Left lung (tissue), 14 donors: ENCODE results near the gene FAM89B. TPM values are rescaled to one million over a fixed set of nuclear protein-coding genes. Genes with fewer than 3 reads are reported as not detected.
"Not testable (repeated sequence)": the region's sequence is repeated elsewhere in the genome, so short reads cannot be mapped to it uniquely, and the experiment has no call there.

ENCODE experiments used
- ATAC-seq: fragments of 200-7000 bp; cut with Tn5 transposase; one replicate; pipeline ENCODE4 v1.9.1; 2020; ENCODE audit warnings: moderate library complexity
- DNase-seq, 4 donors: peaks; one replicate each; pipeline ENCODE4 v3.0.0-alpha.2; 2013 to 2020
- H3K27ac ChIP-seq, 2 donors: fragments of 200-600 bp; sonication (generic) in 1 of 2; one replicate each; pipeline versions ENCODE4 v1.5.0 to v1.8.0; 2020 to 2021
- H3K27me3 ChIP-seq, 2 donors: fragments of 200-600 bp; sonication (generic) in 1 of 2; one replicate each; pipeline versions ENCODE4 v1.5.0 to v1.8.0; 2020 to 2021
- H3K36me3 ChIP-seq, 2 donors: fragments of 200-600 bp; sonication (generic) in 1 of 2; one replicate each; pipeline versions ENCODE4 v1.5.0 to v1.8.0; 2020 to 2021
- H3K4me1 ChIP-seq, 2 donors: fragments of 200-600 bp; one replicate each; pipeline ENCODE4 v1.8.0; 2021
- H3K4me3 ChIP-seq, 2 donors: fragments of 200-600 bp; sonication (generic) in 1 of 2; one replicate each; pipeline versions ENCODE4 v1.5.0 to v1.8.0; 2020 to 2021; ENCODE audit warnings: mild to moderate bottlenecking in 1 of 2
- H3K9me3 ChIP-seq, 2 donors: fragments of 200-600 bp; sonication (generic) in 1 of 2; one replicate each; pipeline versions ENCODE4 v1.5.0 to v1.8.0; 2020 to 2021
- intact Hi-C, 2 donors: fragments of 100-400 bp; cut with DNase I; formaldehyde crosslinking; loops; one replicate each; pipeline versions ENCODE4 v1.11.2 to v1.14.2; 2022
- long read RNA-seq, 12 donors: library from polyadenylated mRNA in 2 of 12; unstranded in 2 of 12; transcript quantifications; one replicate each; pipeline ENCODE4 v2.0.0 and lab custom pipeline, GENCODE V29; 2019 to 2026
- polyA plus RNA-seq, 6 donors: library from polyadenylated mRNA; unstranded; fragments of 120-200 nt; gene quantifications; one replicate each; pipeline ENCODE4 v1.2.1, GENCODE V29; 2013; ENCODE audit not compliant: insufficient read length in 6 of 6
- total RNA-seq, 2 donors: library from RNA; stranded (reverse); fragmentation: NEBNext Ultra II Directional; extraction: Animal tissue kit (Norgen Biotek cat#: 25700); gene quantifications; one replicate each; pipeline ENCODE4 v1.2.1, GENCODE V29; 2021
- TF ChIP-seq, protein P1 (sequence below), 2 donors: fragments of 200-600 bp; sonication (generic) in 1 of 2; IDR thresholded peaks; one replicate each; pipeline versions ENCODE4 v1.5.0 to v1.8.0; 2021; ENCODE audit warnings: antibody characterized with exemption in 2 of 2
- donor health status: DM: no; HTN: yes; CAD: no.
- donor health status: DM: no; HTN: no; CAD: no.

Gene FAM89B
- total RNA-seq (10 to 100 TPM; 47.1 to 57.5 TPM), polyA plus RNA-seq (10 to 100 TPM; 20.7 to 35.7 (median 31.8) TPM)
- long read RNA-seq, donor 1, transcript FAM89B-201 (2 exons, 1,409 nt), result minor isoform, 7 of 92 reads
- long read RNA-seq, donor 1, transcript FAM89B-202 (2 exons, 1,337 nt), result minor isoform, 24 of 92 reads
- long read RNA-seq, donor 1, transcript FAM89B-203 (2 exons, 1,263 nt), result major isoform, 37 of 92 reads
- long read RNA-seq, donor 1, partial matches to known transcripts, result 24 of 92 reads
- long read RNA-seq, donor 1, other reads (novel, unspliced or antisense), result 0 of 92 reads
- long read RNA-seq, donor 2, transcript FAM89B-202 (2 exons, 1,337 nt), result minor isoform, 11 of 27 reads
- long read RNA-seq, donor 2, transcript FAM89B-203 (2 exons, 1,263 nt), result major isoform, 15 of 27 reads
- long read RNA-seq, donor 2, partial matches to known transcripts, result 0 of 27 reads
- long read RNA-seq, donor 2, other reads (novel, unspliced or antisense), result 0 of 27 reads
- long read RNA-seq, donor 3, transcript FAM89B-203 (2 exons, 1,263 nt), result major isoform, 31 of 52 reads
- long read RNA-seq, donor 3, transcript FAM89B-202 (2 exons, 1,337 nt), result minor isoform, 19 of 52 reads
- long read RNA-seq, donor 3, partial matches to known transcripts, result 0 of 52 reads
- long read RNA-seq, donor 3, other reads (novel, unspliced or antisense), result 0 of 52 reads
- long read RNA-seq, donor 4, transcript FAM89B-203 (2 exons, 1,263 nt), result major isoform, 7 of 13 reads
- long read RNA-seq, donor 4, partial matches to known transcripts, result 0 of 13 reads
- long read RNA-seq, donor 4, other reads (novel, unspliced or antisense), result 2 of 13 reads
- long read RNA-seq, donor 5, transcript FAM89B-203 (2 exons, 1,263 nt), result major isoform, 33 of 58 reads
- long read RNA-seq, donor 5, transcript FAM89B-202 (2 exons, 1,337 nt), result minor isoform, 22 of 58 reads
- long read RNA-seq, donor 5, partial matches to known transcripts, result 0 of 58 reads
- long read RNA-seq, donor 5, other reads (novel, unspliced or antisense), result 0 of 58 reads
- long read RNA-seq, donor 6, transcript FAM89B-202 (2 exons, 1,337 nt), result minor isoform, 24 of 90 reads
- long read RNA-seq, donor 6, transcript FAM89B-203 (2 exons, 1,263 nt), result major isoform, 36 of 90 reads
- long read RNA-seq, donor 6, transcript FAM89B-201 (2 exons, 1,409 nt), result minor isoform, 8 of 90 reads
- long read RNA-seq, donor 6, partial matches to known transcripts, result 22 of 90 reads
- long read RNA-seq, donor 6, other reads (novel, unspliced or antisense), result 0 of 90 reads
- long read RNA-seq, donor 7, transcript FAM89B-202 (2 exons, 1,337 nt), result minor isoform, 20 of 51 reads
- long read RNA-seq, donor 7, transcript FAM89B-203 (2 exons, 1,263 nt), result major isoform, 30 of 51 reads
- long read RNA-seq, donor 7, partial matches to known transcripts, result 0 of 51 reads
- long read RNA-seq, donor 7, other reads (novel, unspliced or antisense), result 0 of 51 reads
- long read RNA-seq, donor 8, transcript FAM89B-201 (2 exons, 1,409 nt), result minor isoform, 5 of 52 reads
- long read RNA-seq, donor 8, transcript FAM89B-202 (2 exons, 1,337 nt), result minor isoform, 15 of 52 reads
- long read RNA-seq, donor 8, transcript FAM89B-203 (2 exons, 1,263 nt), result major isoform, 32 of 52 reads
- long read RNA-seq, donor 8, partial matches to known transcripts, result 0 of 52 reads
- long read RNA-seq, donor 8, other reads (novel, unspliced or antisense), result 0 of 52 reads
- long read RNA-seq, donor 9, result 0 reads
- long read RNA-seq, donor 10, transcript FAM89B-203 (2 exons, 1,263 nt), result major isoform, 13 of 23 reads
- long read RNA-seq, donor 10, partial matches to known transcripts, result 0 of 23 reads
- long read RNA-seq, donor 10, other reads (novel, unspliced or antisense), result 4 of 23 reads
- long read RNA-seq, donor 11, transcript FAM89B-203 (2 exons, 1,263 nt), result major isoform, 33 of 59 reads
- long read RNA-seq, donor 11, transcript FAM89B-202 (2 exons, 1,337 nt), result minor isoform, 24 of 59 reads
- long read RNA-seq, donor 11, partial matches to known transcripts, result 0 of 59 reads
- long read RNA-seq, donor 11, other reads (novel, unspliced or antisense), result 0 of 59 reads
- long read RNA-seq, donor 12, transcript FAM89B-203 (2 exons, 1,263 nt), result major isoform, 29 of 61 reads
- long read RNA-seq, donor 12, transcript FAM89B-202 (2 exons, 1,337 nt), result minor isoform, 17 of 61 reads
- long read RNA-seq, donor 12, partial matches to known transcripts, result 12 of 61 reads
- long read RNA-seq, donor 12, other reads (novel, unspliced or antisense), result 0 of 61 reads

DNA sequence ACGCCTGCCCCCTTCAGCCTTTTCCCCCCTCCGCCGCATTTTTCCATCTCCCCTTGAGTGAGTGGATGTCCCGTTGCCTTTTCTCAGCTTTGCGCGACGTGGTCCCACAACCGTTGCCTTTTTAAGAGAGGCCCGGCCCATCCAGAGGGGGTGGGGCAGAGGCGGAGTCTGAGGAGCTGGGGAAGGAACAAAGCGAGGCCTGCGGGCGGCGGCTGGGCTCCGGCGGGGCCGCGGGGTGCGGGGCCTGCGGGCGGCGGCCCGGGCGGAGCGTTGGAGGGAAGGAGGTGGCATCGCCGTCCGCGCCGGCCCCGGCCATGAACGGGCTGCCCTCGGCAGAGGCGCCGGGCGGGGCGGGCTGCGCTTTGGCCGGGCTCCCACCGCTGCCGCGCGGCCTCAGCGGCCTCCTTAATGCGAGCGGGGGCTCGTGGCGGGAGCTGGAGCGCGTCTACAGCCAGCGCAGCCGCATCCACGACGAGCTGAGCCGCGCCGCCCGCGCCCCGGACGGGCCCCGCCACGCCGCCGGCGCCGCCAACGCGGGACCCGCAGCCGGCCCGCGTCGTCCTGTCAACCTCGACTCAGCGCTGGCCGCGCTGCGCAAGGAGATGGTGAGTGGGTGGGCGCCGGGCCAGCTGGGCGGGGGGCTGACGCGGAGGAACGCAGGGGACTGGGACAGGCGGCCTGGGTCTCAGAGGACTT, at the start of gene FAM89B:
Gene FAM89B, plus strand, starts transcription at position 183 of the 696 bp plus-strand sequence. Its CDS starts 132 bp downstream, at position 315.
- TF ChIP-seq, protein P1, sequence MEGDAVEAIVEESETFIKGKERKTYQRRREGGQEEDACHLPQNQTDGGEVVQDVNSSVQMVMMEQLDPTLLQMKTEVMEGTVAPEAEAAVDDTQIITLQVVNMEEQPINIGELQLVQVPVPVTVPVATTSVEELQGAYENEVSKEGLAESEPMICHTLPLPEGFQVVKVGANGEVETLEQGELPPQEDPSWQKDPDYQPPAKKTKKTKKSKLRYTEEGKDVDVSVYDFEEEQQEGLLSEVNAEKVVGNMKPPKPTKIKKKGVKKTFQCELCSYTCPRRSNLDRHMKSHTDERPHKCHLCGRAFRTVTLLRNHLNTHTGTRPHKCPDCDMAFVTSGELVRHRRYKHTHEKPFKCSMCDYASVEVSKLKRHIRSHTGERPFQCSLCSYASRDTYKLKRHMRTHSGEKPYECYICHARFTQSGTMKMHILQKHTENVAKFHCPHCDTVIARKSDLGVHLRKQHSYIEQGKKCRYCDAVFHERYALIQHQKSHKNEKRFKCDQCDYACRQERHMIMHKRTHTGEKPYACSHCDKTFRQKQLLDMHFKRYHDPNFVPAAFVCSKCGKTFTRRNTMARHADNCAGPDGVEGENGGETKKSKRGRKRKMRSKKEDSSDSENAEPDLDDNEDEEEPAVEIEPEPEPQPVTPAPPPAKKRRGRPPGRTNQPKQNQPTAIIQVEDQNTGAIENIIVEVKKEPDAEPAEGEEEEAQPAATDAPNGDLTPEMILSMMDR (IDR thresholded peaks at IDR 0.05), result no peak
- DNase-seq (peak; percentile 84 to 99 (median 92)), ATAC-seq (peak; percentile 34)
- Histone ChIP-seq H3K4me1 (peaks cover 47 to 77% of the 10 kb centered on the region in 2 donors), H3K9me3 (no peaks in the 10 kb centered on the region), H3K36me3 (peaks cover 0 to 6% of the 10 kb centered on the region in 2 donors), H3K27me3 (no peaks in the 10 kb centered on the region), H3K27ac (peak within 1 kb of the TSS; percentile 89 to 99), H3K4me3 (peak within 1 kb of the TSS; percentile 68 to 91)
- intact Hi-C loops, result no loop called here

DNA sequence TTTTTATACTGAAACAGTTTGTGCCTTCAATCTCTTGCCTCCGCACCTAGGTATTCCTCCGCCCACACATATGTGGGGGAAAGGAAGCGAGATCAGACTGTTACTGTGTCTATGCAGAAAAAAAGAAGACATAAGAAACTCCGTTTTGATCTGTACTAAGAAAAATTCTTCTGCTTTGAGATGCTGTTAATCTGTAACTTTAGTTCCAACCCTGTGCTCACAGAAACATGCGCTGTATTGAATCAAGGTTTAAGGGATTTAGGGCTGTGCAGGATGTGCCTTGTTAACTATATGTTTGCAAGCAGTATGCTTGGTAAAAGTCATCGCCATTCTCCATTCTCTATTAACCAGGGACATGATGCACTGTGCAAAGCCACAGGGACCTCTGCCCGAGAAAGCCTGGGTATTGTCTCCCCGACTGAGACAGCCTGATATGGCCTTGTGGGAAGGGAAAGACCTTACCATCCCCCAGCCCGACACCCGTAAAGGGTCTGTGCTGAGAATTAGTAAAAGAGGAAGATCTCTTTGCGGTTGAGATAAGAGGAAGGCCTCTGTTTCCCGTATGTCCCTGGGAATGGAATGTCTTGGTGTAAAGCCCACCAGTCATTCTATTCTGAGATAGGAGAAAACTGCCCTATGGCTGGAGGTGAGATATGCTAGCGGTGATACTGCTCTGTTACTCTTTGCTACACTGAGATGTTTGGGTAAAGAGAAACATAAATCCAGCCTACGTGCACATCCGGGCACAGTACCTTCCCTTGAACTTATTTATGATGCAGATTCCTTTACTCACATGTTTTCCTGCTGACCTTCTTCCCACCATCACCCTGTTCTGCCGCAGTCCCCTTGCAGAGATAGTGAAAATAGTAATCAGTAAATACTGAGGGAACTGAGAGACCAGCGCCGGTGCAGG, 49.4 kb upstream of the FAM89B start:
- H3K4me3 ChIP-seq, intact Hi-C loops, H3K9me3 ChIP-seq, H3K27me3 ChIP-seq, ATAC-seq: not testable (repeated sequence)
- peaks cover 0 to 15% of the 10 kb centered on the region in 2 donors for H3K36me3 ChIP-seq
- peak overlapping the region in 1 of 2 donors; percentile 62 for H3K27ac ChIP-seq
- H3K4me1 ChIP-seq, result peaks cover 16 to 41% of the 10 kb centered on the region in 2 donors
- peak in 1 of 4 donors; percentile 13 for DNase-seq

DNA sequence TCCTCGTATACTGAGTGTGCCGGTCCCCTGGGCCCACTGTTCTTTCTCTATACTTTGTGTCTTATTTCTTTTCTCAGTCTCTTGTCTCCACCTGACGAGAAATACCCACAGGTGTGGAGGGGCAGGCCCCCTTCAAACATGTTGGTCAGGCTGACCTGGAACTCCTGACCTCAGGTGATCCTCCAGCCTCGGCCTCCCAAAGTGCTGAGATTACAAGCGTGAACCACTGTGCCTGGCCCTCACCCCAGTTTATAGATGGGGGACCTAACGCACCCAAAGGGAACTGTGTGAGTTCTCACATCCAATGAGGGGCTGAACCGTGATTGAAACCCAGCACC, 48.7 kb upstream of the FAM89B start:
- peak overlapping the region in 1 of 2 donors; percentile 62 for H3K27ac ChIP-seq
- intact Hi-C loops, result not testable (repeated sequence)

DNA sequence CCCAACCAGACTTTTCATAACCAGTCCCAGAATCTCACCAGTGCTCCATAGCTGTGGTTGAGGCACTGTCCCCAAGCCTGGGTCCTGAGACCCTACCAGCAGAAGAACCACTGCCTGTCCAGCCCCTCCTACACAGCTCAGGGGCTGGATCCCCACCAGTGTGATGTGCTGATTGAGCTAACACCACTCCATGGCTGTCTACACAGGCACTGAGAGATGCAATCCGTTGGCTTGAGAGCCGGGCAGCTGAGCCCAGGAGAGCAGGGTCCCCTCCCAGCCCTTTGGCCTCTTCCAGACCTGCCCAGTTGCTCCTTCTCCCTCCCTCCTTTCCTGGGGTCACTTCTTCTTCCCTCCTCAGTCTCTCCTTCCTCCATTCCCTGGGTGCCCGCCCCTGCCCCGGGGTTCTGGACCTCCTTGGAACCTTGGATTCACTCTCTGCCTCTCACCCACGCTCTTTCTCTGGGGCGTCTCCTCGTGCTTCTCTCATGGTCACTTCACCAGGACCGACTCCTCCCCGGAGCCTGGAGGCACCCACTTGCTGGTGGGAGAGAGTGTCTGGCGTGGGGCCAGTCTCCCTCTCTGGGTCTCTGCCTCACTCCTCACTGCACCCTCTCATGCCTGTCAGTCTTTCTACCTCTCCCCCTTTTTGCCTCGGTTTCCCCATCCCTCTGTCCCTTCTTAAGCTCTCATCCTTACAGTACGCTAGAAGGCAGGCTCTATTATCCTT, 48.2 kb upstream of the FAM89B start:
- intact Hi-C loops, result no loop called here
- no peaks in the 10 kb centered on the region for H3K9me3 ChIP-seq
- no peaks in the 10 kb centered on the region for H3K27me3 ChIP-seq
- DNase-seq, result peak in 2 of 4 donors; percentile 46 to 76
- peak; percentile 27 for ATAC-seq
- peak overlapping the region; percentile 8 to 71 for H3K4me3 ChIP-seq
- H3K36me3 ChIP-seq, result peaks cover 0 to 26% of the 10 kb centered on the region in 2 donors
- TF ChIP-seq, protein P1 (IDR thresholded peaks at IDR 0.05), result no peak
- H3K27ac ChIP-seq, result peak overlapping the region; percentile 42 to 62
- peaks cover 16 to 41% of the 10 kb centered on the region in 2 donors for H3K4me1 ChIP-seq

More for the DNA sequence above, 48.7 kb upstream of the FAM89B start:
- not testable (repeated sequence) for ATAC-seq, H3K9me3 ChIP-seq, H3K27me3 ChIP-seq, H3K4me3 ChIP-seq
- peaks cover 16 to 41% of the 10 kb centered on the region in 2 donors for H3K4me1 ChIP-seq
- peak in 1 of 4 donors; percentile 42 for DNase-seq
- peaks cover 0 to 20% of the 10 kb centered on the region in 2 donors for H3K36me3 ChIP-seq
